ENCODE data around the gene RAVER2.
"Not testable (repeated sequence)": the region's sequence is repeated elsewhere in the genome, so short reads cannot be mapped to it uniquely, and the experiment has no call there.

Gene RAVER2

GRCh38 chr1:64748222-64748621 lies 3.3 kb downstream of the RAVER2 start:
- DNase-seq (ENCODE audit: low read depth in 2 of 2, low spot score in 1 of 2), result no peak

GRCh38 chr1:64748706-64749105 lies 3.8 kb downstream of the RAVER2 start:
- no peak for DNase-seq (ENCODE audit: low read depth in 2 of 2, low spot score in 1 of 2)

GRCh38 chr1:64750092-64750491 lies 5.2 kb downstream of the RAVER2 start:
- no peak for DNase-seq (ENCODE audit: low read depth in 2 of 2, low spot score in 1 of 2)

GRCh38 chr1:64750875-64751274 lies 6.0 kb downstream of the RAVER2 start:
- DNase-seq (ENCODE audit: low read depth in 2 of 2, low spot score in 1 of 2), result no peak

GRCh38 chr1:64754173-64754572 lies 9.3 kb downstream of the RAVER2 start:
- no peak for DNase-seq (ENCODE audit: low read depth in 2 of 2, low spot score in 1 of 2)

- DNase-seq (ENCODE audit: low read depth in 2 of 2, low spot score in 1 of 2), result no peak
Observed at GRCh38 chr1:64755361-64755760, 10.5 kb downstream of the RAVER2 start.

- DNase-seq (ENCODE audit: low read depth in 2 of 2, low spot score in 1 of 2), result no peak
Observed at GRCh38 chr1:64756770-64757169, 11.9 kb downstream of the RAVER2 start.

- DNase-seq (ENCODE audit: low read depth in 2 of 2, low spot score in 1 of 2), result no peak
Observed at GRCh38 chr1:64757213-64757612, 12.3 kb downstream of the RAVER2 start.

- no peak for DNase-seq (ENCODE audit: low read depth in 2 of 2, low spot score in 1 of 2)
Observed at GRCh38 chr1:64758233-64758632, 13.4 kb downstream of the RAVER2 start.

- DNase-seq (ENCODE audit: low read depth in 2 of 2, low spot score in 1 of 2), result no peak
Observed at GRCh38 chr1:64759968-64760367, 15.1 kb downstream of the RAVER2 start.

- DNase-seq (ENCODE audit: low read depth in 2 of 2, low spot score in 1 of 2), result no peak
Observed at GRCh38 chr1:64765012-64765411, 20.1 kb downstream of the RAVER2 start.

GRCh38 chr1:64765826-64766225 lies 21.0 kb downstream of the RAVER2 start:
- DNase-seq (ENCODE audit: low read depth in 2 of 2, low spot score in 1 of 2), result no peak

GRCh38 chr1:64766429-64766828 lies 21.6 kb downstream of the RAVER2 start:
- DNase-seq (ENCODE audit: low read depth in 2 of 2, low spot score in 1 of 2), result no peak

- DNase-seq (ENCODE audit: low read depth in 2 of 2, low spot score in 1 of 2), result no peak
Observed at GRCh38 chr1:64769482-64769881, 24.6 kb downstream of the RAVER2 start.

- no peak for DNase-seq (ENCODE audit: low read depth in 2 of 2, low spot score in 1 of 2)
Observed at GRCh38 chr1:64769971-64770370, 25.1 kb downstream of the RAVER2 start.

- not testable (repeated sequence) for DNase-seq (ENCODE audit: low read depth in 2 of 2, low spot score in 1 of 2)
Observed at GRCh38 chr1:64773306-64773705, 28.4 kb downstream of the RAVER2 start.

- DNase-seq (ENCODE audit: low read depth in 2 of 2, low spot score in 1 of 2), result no peak
Observed at GRCh38 chr1:64775113-64775512, 30.2 kb downstream of the RAVER2 start.

- DNase-seq (ENCODE audit: low read depth in 2 of 2, low spot score in 1 of 2), result not testable (repeated sequence)
Observed at GRCh38 chr1:64782044-64782443, 37.2 kb downstream of the RAVER2 start.

- DNase-seq (ENCODE audit: low read depth in 2 of 2, low spot score in 1 of 2), result not testable (repeated sequence)
Observed at GRCh38 chr1:64782848-64783247, 38.0 kb downstream of the RAVER2 start.

- no peak for DNase-seq (ENCODE audit: low read depth in 2 of 2, low spot score in 1 of 2)
Observed at GRCh38 chr1:64790832-64791487, 46.1 kb downstream of the RAVER2 start.

GRCh38 chr1:64798872-64799271 lies 54.0 kb downstream of the RAVER2 start:
- DNase-seq (ENCODE audit: low read depth in 2 of 2, low spot score in 1 of 2), result no peak

GRCh38 chr1:64801851-64802523 lies 57.1 kb downstream of the RAVER2 start:
- DNase-seq (ENCODE audit: low read depth in 2 of 2, low spot score in 1 of 2), result no peak

- DNase-seq (ENCODE audit: low read depth in 2 of 2, low spot score in 1 of 2), result no peak
Observed at GRCh38 chr1:64809309-64809708, 64.4 kb downstream of the RAVER2 start.

Measured in stimulated activated CD8-positive, alpha-beta memory T cell treated with anti-CD3 and anti-CD28 coated beads, Interleukin-4, amount 100 ng/mL, for 4 hours (primary cell).